NOMO-1 (cell line): Measurements from ENCODE around the gene DGKK.

Experiments used
- DNase-seq, 2 experiments: peaks; one replicate each; lab custom pipeline; 2025; ENCODE audit not compliant: unreplicated experiment in 2 of 2; lab: John Stamatoyannopoulos, UW

Gene DGKK, protein sequence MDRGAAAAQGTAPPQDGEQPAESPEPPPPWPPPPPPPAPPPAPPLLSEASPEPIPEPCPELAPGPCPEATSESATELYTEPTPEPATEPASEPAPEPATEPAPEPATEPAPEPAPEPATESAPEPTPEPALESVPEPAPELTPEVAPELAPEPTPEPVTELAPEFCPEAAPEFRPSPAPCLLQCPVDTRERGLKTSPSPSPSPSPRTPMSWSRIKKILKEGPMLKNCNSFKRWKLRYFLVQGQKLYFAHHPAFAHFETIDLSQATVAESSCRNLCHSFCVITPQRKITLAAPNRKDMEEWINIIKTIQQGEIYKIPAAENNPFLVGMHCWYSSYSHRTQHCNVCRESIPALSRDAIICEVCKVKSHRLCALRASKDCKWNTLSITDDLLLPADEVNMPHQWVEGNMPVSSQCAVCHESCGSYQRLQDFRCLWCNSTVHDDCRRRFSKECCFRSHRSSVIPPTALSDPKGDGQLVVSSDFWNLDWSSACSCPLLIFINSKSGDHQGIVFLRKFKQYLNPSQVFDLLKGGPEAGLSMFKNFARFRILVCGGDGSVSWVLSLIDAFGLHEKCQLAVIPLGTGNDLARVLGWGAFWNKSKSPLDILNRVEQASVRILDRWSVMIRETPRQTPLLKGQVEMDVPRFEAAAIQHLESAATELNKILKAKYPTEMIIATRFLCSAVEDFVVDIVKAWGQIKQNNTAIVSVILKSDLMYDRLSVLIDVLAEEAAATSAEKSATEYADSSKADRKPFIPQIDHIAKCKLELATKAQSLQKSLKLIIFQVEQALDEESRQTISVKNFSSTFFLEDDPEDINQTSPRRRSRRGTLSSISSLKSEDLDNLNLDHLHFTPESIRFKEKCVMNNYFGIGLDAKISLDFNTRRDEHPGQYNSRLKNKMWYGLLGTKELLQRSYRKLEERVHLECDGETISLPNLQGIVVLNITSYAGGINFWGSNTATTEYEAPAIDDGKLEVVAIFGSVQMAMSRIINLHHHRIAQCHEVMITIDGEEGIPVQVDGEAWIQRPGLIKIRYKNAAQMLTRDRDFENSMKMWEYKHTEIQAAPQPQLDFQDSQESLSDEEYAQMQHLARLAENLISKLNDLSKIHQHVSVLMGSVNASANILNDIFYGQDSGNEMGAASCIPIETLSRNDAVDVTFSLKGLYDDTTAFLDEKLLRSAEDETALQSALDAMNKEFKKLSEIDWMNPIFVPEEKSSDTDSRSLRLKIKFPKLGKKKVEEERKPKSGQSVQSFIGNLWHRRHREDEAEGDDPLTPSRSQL

DNA sequence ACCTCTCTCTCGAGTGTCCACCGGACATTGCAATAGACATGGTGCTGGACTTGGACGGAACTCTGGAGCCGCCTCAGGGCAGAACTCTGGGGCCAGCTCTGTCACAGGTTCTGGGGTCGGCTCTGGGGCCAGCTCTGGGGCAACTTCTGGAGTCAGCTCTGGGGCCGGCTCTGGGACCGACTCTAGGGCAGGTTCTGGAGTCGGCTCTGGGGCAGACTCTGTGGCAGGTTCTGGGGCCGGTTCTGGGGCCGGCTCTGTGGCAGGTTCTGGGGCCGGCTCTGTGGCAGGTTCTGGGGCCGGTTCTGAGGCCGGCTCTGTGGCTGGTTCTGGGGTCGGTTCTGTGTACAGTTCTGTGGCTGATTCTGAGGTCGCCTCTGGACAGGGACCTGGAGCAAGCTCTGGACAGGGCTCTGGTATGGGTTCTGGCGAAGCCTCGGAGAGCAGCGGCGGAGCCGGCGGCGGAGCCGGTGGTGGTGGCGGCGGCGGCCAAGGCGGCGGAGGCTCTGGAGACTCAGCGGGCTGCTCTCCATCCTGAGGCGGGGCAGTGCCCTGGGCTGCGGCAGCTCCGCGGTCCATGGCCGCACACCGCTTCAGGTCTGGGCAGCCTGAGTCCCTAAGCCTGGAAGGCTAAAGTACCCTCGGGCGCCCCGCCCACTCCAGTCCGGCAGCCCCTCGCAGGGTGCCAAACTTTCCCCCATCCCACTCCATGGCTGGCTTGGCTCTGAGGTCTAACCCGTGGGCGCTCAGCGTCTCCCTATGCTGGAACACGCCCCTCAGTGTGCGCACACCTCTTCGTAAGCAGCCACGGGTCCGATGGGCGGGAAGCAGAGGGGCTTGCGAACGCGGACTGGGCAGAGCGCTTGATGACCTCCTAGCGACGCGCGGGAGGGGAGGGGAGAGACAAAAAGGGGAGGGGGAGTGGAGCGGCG, at the start of gene DGKK:
Gene DGKK, minus strand, starts transcription at position 723 of the 929 bp plus-strand sequence. Its CDS starts 147 bp downstream, at position 576.
- DNase-seq = peak in 1 of 2 experiments; percentile 1

DNA sequence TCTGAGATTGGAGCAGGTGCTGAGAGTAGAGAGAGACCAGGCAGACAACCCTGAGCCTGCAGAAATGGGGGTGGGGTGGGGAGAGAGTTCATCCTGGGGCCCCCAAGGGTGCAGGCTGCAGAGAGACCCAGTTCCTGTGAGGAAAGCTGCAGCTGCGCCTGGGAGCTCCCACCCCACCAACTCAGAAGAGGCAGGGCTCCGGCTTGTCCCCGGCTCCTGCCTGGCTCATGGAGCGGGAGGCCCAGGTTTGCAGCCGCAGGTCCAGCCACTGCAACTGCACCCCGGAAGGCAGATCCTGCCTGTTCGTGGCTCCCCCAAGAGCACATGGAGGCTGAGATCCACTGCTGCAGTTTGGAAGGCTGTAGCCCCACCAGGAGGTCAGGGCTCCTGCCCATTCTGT, 44.2 kb upstream of the DGKK start:
- no peak for DNase-seq

DNA sequence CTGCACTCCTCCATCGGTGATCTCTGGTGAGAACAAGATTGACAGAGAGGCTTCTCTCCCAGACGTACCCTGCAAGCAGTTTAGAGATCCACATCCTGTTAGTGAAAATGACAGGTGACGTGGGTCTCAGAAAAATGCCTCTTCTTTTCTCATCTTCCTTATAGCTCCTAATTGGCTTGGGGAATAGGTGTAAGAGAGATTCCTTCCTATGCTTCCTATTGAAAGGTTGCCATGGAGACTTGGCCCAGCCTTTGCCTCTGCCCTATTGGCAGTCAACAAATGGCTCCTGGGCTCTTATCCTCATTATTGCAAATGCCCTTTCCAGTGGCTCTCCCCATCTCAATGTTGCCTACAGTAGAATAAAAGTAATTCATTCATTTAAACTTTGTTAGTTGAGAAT, 26.5 kb upstream of the DGKK start:
- no peak for DNase-seq

DNA sequence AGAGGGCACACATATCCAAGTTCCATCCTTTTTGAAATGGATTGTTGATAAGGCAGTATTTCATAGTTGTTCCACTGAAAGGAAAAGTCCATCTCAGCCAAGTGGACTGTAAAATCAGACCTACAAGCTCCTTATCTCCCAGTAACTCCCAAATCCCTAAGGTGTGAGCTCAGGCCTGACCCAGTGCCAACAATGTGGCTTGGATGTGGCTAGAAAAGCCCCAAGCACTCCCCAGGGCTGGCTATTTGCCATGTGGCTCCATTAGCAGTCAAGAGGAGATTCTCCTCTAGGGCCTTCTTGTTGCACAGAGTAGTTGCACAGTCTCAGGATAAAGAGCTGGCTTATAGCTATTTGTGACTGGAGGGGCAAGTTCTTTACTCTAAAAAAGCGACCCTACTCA, 25.0 kb upstream of the DGKK start:
- no peak for DNase-seq

DNA sequence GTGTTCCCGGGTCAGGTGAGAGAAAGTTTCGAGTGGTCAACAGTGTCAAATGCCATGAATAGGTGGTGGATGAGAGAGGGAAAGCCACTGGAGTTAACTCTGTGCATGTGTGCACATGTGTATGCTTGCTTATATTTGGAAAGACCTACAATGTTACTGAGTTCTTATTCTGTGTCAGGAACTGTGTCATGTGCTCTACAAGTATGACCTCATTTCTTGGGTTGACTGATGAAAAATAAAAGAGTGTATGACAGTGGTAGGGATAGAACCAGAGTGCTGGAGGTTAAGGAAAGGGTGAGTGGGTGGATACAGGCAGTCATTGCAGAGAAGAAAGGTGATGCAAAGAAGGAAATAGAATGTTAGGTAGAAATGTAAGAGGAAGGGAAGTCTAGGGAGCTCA, 22.1 kb upstream of the DGKK start:
- DNase-seq = no peak

DNA sequence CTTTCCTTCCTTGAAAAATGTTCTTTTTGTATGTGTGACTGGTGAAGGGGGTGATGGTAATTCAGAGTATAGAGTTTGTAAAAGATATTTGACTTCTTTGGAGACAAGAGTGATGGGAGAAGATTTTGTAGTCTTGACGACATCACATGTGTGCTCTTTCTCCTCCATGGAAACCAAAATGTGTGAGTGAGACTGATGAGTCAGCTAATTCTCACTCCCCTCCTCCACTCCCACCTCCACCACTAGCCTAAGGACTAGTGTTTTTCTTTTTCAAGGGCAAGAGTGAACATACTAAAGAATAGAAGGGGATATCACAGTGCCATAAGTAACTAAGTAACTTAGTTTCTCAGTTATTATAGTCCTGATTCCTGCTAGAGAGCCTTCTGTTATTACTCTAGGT, 14.0 kb upstream of the DGKK start:
- DNase-seq = no peak

DNA sequence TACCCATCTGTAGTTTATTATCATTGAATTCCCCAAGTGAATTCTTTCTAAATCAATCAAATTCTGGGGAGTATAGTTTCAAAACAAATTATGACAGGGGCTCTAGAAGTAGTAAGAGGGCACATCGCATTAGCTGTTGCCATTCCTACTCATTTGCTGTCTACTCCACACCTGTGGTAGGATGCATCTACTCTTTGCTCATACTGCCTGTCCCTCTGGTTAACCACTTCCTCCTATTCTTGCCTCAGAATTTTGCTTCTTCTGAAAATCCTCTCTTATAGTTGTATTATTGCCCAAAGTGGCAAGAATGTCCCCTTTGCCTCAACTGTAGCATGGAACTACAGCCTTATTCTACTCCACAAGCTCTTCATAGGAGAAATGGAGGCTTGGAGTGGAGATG, 12.7 kb upstream of the DGKK start:
- DNase-seq = peak; percentile 73 to 74

DNA sequence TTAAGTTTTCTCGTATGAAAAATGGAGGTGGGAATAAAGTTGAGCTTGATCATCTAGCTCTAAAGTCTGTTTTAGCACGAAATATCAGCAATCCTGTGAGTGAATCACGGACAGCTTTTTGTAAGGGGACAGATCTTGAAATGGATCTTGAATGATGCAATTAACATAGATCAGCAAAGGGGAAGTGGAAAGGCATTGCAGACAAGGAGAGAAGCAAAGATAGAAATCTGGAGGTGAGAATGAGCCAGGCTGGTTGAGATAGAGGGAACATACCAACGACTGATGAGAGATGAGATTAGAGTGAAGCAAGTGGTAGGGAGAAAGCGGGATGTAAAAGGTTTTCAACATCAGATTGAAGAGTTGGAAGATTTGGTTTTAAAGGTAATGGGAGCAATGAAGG, 4.6 kb upstream of the DGKK start:
- DNase-seq = peak in 1 of 2 experiments; percentile 51

DNA sequence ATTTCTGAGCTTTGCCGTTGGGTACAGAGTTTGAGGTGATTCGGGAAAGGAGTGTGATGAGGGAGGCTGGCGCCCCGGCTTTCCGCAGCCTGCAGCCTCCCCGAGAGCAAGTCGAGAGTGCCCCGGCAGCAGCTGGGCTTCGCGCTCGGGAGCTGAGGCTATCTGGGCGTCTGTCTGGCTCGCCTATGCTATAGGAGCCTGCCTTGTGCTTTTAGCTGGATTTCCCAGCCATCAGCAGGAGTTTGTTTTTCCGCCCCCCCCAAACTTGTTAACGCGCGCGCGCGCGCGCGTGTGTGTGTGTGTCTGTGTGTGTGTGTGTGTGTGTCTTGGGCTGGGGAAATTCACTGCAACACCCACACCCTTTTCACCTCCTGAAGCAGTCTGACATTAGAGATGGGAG, 765 bp upstream of the DGKK start:
- no peak for DNase-seq

DNA sequence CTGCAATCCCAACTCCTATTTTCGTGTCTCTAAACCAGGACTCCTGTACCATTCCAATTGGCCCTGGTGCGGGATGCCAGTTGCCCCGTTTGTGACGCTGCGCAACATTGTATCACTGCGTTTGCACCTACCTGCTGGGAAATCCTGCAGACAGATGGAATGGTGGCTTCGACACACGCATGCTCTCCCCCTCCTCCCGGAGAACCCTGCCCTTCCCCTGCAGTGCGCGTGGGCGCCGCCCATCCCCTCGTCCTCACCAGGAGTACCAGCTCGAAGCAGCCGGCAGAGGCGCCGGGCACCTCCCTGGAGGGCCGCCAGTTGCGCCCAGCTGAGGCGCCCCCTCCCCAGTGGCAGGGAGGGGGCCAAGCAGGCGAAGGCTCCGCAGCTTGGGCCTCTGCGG, 1.4 kb downstream of the DGKK start:
- no peak for DNase-seq

DNA sequence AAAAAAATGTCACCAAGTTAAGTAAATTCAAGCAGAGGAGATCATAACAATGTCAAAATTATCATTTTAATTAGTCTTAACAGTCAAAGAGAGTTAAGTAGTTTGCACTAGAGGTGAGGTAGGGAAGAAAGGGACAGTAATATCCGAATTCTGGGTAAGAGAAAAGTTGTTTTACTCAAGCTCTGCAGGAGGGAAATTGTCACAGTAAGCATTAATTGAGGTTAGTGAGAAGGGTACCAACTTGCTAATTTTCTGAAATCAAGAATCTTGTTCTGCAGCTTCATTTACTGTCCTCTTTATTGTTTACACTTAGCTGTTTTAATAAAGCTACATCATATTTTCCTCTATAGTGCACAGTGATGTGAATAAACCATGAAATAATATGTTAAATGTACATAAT, 11.0 kb downstream of the DGKK start:
- DNase-seq = no peak

DNA sequence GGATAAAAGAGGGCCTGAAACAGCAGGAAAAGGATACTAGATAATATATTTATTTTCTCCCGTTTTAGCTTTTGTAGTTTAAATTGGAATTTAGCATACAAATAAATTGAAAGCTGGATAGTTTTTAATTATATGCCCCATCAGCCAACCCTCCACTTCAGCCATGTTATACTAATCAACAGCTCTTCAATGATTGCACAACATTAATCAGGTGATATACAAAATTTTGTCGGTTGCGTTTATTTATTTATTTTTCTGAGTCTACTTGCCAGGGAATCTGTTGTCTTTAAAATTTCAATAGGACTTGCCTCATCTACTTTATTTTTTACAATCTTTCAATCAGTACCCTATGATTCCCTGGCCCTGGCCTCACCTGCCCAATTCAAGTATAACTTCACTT, 12.1 kb downstream of the DGKK start:
- DNase-seq = no peak

DNA sequence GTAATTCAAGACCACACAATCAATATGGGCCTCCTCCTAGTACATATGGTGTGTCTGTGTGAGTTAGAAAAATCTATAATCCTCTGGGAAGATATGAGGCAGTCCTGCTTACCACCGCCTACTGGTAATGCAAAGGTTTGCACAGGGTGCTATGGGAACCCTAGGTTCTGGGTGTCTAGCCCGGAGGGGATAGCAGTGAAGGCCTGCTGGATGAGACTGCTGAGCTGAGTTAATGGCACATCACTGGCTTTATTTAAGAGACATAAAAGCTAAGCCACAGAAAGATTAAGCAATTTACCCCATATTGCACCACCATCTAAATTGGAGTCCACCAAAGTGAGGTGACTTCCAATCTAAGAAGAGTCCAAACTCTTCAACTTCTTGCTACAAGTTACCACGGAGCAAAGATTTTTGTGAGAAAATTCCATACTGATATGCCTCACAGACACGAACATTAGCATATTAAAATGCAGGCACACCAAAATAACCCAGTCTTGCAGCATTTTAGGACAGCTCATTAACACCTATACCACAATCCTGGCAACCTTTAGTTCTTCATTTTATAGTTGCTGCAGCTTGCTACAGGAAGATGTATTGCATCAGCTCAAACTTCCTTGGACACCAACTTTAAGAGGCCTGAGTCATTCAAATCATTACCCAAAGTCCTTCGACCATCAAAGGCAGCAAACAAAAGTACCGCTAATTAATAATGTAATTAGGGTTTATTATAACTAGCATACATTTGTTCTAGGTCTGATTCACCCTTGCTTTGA, 13.7 kb downstream of the DGKK start:
- DNase-seq = peak; percentile 69 to 93

DNA sequence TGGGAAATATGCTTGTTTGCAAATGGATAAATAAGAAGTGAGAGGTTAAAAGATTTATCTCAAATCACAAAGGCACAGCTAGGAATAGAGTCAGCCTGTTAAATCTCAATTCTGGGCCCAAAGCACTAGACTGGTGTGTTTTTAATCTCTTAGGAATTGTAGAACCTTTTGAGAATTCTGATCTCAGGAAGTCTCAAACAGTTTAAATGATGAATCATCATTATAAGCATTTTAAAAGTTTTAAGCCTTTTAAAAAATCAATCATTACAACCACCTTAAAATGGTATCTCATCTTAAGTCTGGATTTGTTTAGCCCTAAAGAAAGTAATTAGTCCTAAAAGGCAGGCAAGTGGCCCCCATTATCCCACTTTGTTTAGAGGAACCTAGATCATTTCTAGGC, 17.8 kb downstream of the DGKK start:
- DNase-seq = no peak

DNA sequence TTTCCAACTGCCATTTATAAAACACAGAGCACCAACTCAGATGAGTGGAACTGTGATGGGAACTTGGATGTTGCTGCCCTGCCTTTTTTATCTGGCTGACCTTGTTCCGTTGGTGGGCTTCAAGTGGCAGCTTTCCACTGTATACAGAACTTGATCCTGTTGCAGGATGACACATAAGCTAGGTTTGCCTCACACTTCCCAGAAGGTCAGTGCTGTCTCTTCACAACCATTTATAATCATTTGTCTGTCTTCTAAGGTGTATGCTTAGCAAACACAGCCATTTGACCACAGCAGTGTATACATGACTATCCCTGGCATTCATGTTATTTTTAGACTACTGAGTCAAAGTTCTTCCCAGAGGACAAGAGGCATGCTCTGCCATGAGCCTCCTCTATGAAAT, 20.3 kb downstream of the DGKK start:
- no peak for DNase-seq

DNA sequence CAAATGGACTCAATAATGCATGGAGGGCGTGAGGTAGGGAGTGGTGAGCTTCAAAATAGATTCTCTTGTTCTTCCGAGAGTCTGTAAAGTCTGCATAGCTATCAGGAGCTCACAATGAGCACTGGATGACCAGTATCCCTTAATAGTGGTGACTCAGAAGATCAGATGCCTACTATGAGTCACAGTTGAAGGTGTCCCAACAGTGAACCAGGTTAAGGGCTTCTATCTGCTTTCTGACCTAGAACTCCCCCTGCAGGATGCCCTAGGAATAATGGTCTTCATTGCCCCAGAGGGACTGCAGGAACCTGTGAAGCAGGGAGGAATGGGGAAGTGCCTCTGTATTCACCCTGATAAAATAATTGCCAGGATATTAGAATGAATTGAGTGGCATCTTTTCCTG, 22.1 kb downstream of the DGKK start:
- peak in 1 of 2 experiments; percentile 48 for DNase-seq

DNA sequence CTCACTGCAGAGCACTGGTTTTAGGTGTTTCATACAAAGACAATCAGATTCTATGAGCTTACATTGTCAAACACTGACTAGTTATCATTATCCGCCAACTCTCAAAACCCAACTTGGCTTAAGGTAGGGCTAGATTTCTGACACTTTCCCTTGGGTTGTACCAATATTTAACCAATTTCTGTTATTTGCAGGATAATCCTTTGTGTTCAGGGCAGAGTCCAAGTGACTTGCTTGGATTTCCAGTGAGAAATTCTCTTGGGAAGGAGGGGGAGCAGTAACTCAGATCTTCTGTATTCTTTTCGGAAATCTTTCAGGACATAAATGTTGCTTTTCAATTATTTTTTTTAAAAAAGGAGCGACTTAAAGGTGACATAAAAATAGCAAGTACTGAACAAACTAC, 23.1 kb downstream of the DGKK start:
- DNase-seq = no peak

DNA sequence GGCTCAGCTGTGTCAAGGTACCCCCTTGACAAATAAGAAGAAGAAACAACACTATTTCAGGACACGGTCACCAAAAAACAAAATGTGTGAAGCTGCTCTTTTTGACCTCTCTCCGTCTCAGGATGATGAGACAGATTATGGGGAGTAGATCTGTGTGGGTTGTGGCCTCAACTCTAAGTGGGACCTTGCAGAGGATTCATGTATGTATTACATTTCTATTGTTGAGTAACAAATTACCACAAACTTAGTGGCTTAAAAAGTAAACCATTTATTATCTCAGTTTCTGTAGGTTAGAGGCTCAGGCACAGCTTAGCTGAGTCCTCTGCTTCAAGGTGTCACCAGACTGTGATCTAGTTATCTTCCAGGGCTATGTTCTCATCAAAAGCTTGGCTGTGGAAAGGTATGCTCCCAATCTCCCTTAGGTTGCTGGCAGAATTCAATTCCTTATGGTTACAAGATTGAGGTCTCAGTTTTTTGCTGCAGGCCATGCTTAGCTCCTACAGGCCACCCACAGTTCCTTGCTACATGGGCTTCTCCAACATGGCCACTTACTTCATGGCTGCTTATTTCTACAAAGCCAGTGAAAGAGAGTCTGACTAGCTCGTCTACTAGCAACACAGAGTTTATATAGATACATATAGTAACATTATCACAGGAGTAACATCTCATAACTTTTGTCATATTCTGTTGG, 28.1 kb downstream of the DGKK start:
- DNase-seq = no peak

DNA sequence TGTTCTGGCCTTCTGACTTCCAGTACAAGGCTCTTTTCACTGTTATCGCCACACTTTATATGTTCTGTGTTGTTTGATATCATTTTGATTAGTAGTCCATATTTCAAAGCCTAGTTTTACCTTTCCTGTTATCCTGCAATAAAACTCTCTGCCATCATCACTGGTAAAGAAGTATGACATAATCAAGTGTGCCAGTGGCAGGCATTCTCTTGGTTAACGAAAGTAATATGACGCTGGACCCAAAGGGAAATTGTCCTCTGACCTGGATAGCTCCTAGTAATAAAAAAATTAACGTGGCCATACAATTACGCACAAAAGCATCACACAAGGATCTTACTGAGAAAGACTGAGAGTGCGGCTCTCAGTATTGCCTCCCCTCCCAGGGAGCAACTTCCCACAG, 33.8 kb downstream of the DGKK start:
- DNase-seq = no peak
